ENCODE results near the gene CBFB. TPM values are rescaled to one million over a fixed set of nuclear protein-coding genes. Genes with fewer than 3 reads are reported as not detected.

Gene CBFB
- total RNA-seq, 4 donors from 2014 or later = 19.7 to 106 (median 33.1) TPM

GRCh38 chr16:67000384-67001351 lies 28.3 kb upstream of the CBFB start:
- intact Hi-C loops (cut with DNase I; ENCODE audit: low total_unique reads) (no loop called here), in situ Hi-C loops (cut with MboI; ENCODE audit: low pct_ligation_motif_present in 1 of 4, low pct_unique_long_range_greater_than_20kb in 1 of 4, low sequenced_read_pairs in 3 of 4) (no loop called here)
- peak; percentile 77 for DNase-seq
- 4% methylated on average over 43 of the region's 89 CpGs; no CpG with 5 or more reads in 1 of the 2 donors for WGBS, 2 donors (ENCODE audit: low coverage in 1 of 2)
- Histone ChIP-seq H3K27me3 (no peaks in the 10 kb centered on the region), H3K4me3 (peak overlapping the region; percentile 15 to 58 (median 42)), H3K27ac (peak overlapping the region; percentile 39 to 61 (median 46)), H3K9me3 (no peaks in the 10 kb centered on the region), H3K4me1 (peaks cover 4 to 27% (median 15%) of the 10 kb centered on the region in 4 donors), H3K36me3 (no peaks in the 10 kb centered on the region)
- TF ChIP-seq, protein P1, sequence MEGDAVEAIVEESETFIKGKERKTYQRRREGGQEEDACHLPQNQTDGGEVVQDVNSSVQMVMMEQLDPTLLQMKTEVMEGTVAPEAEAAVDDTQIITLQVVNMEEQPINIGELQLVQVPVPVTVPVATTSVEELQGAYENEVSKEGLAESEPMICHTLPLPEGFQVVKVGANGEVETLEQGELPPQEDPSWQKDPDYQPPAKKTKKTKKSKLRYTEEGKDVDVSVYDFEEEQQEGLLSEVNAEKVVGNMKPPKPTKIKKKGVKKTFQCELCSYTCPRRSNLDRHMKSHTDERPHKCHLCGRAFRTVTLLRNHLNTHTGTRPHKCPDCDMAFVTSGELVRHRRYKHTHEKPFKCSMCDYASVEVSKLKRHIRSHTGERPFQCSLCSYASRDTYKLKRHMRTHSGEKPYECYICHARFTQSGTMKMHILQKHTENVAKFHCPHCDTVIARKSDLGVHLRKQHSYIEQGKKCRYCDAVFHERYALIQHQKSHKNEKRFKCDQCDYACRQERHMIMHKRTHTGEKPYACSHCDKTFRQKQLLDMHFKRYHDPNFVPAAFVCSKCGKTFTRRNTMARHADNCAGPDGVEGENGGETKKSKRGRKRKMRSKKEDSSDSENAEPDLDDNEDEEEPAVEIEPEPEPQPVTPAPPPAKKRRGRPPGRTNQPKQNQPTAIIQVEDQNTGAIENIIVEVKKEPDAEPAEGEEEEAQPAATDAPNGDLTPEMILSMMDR (IDR thresholded peaks at IDR 0.05) = no peak
- TF ChIP-seq EP300 (IDR thresholded peaks at IDR 0.05; ENCODE audit: low read depth) = no peak
- peak in 1 of 3 donors; percentile 42 for TF ChIP-seq POLR2AphosphoS5 (IDR thresholded peaks at IDR 0.05)
- TF ChIP-seq POLR2A (IDR thresholded peaks at IDR 0.05) = no peak

GRCh38 chr16:67001726-67002125 lies 27.2 kb upstream of the CBFB start:
- H3K4me3 ChIP-seq = no peak overlapping the region
- 83 to 86% methylated on average over 1 to 2 of the region's 3 CpGs for WGBS, 2 donors (ENCODE audit: low coverage in 1 of 2)
- H3K9me3 ChIP-seq = no peaks in the 10 kb centered on the region
- H3K27me3 ChIP-seq = no peaks in the 10 kb centered on the region
- H3K27ac ChIP-seq = no peak overlapping the region
- in situ Hi-C loops (cut with MboI; ENCODE audit: low pct_ligation_motif_present in 1 of 4, low pct_unique_long_range_greater_than_20kb in 1 of 4, low sequenced_read_pairs in 3 of 4) (no loop called here), intact Hi-C loops (cut with DNase I; ENCODE audit: low total_unique reads) (no loop called here)
- DNase-seq = no peak
- peaks cover 4 to 20% (median 11%) of the 10 kb centered on the region in 4 donors for H3K4me1 ChIP-seq
- TF ChIP-seq, protein P1 (IDR thresholded peaks at IDR 0.05) = no peak
- TF ChIP-seq POLR2AphosphoS5 (IDR thresholded peaks at IDR 0.05) (no peak), POLR2A (IDR thresholded peaks at IDR 0.05) (no peak), EP300 (IDR thresholded peaks at IDR 0.05; ENCODE audit: low read depth) (no peak)
- no peaks in the 10 kb centered on the region for H3K36me3 ChIP-seq

DNA sequence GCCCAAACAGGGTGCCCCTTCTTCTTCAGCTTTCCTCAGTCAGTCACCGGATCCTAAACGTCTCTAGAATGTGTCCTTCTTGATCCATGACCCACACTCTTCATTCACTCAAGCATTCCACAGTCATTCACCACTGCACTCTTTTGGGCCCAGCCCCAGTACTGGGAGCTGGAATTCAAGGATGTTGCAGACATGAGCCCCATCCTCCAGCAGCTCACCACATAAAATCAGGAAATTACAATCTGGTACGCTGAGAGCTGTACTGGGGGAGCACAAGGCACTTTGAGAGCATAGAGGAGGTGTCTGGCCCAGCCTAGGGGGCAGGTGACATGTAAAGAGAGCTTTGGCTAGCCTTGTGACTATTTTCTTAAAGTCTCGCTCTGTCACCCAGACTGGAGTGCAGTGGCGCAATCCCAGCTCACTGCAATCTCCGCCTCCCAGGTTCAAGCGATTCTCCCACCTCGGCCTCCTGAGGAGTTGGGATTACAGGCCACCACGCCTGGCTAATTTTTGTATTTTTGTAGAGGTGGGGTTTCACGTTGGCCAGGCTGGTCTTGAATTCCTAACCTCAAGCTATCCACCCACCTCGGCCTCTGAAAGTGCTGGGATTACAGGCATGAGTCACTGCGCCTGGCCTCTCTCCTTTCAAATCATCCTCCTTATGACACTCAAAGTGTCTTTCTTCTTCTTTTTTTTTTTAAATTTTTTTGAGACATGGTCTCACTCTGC lies 21.9 kb upstream of the CBFB start:
- TF ChIP-seq EP300 (IDR thresholded peaks at IDR 0.05; ENCODE audit: low read depth) (no peak), POLR2A (IDR thresholded peaks at IDR 0.05) (no peak), POLR2AphosphoS5 (IDR thresholded peaks at IDR 0.05) (no peak)
- TF ChIP-seq, protein P1 (IDR thresholded peaks at IDR 0.05) = no peak
- in situ Hi-C loops (cut with MboI; ENCODE audit: low pct_ligation_motif_present in 1 of 4, low pct_unique_long_range_greater_than_20kb in 1 of 4, low sequenced_read_pairs in 3 of 4) (no loop called here), intact Hi-C loops (cut with DNase I; ENCODE audit: low total_unique reads) (no loop called here)
- Histone ChIP-seq H3K27me3 (no peaks in the 10 kb centered on the region), H3K36me3 (no peaks in the 10 kb centered on the region), H3K4me3 (no peak overlapping the region), H3K27ac (no peak overlapping the region), H3K9me3 (no peaks in the 10 kb centered on the region), H3K4me1 (no peaks in the 10 kb centered on the region)
- no peak for DNase-seq
- WGBS, 2 donors (ENCODE audit: low coverage in 1 of 2) = 82 to 94% methylated on average over 6 to 12 of the region's 12 CpGs

GRCh38 chr16:67009158-67009557 lies 19.8 kb upstream of the CBFB start:
- no peak overlapping the region for H3K4me3 ChIP-seq
- H3K27ac ChIP-seq = no peak overlapping the region
- peaks cover 0 to 10% (median 8%) of the 10 kb centered on the region in 4 donors for H3K4me1 ChIP-seq
- DNase-seq = no peak
- in situ Hi-C loops (cut with MboI; ENCODE audit: low pct_ligation_motif_present in 1 of 4, low pct_unique_long_range_greater_than_20kb in 1 of 4, low sequenced_read_pairs in 3 of 4) (no loop called here), intact Hi-C loops (cut with DNase I; ENCODE audit: low total_unique reads) (no loop called here)
- H3K36me3 ChIP-seq = no peaks in the 10 kb centered on the region
- H3K27me3 ChIP-seq = peaks cover 16% of the 10 kb centered on the region
- WGBS, 2 donors (ENCODE audit: low coverage in 1 of 2) = 61% methylated on average over 1 of the region's 1 CpG; no CpG with 5 or more reads in 1 of the 2 donors
- TF ChIP-seq POLR2AphosphoS5 (IDR thresholded peaks at IDR 0.05) (no peak), EP300 (IDR thresholded peaks at IDR 0.05; ENCODE audit: low read depth) (no peak), POLR2A (IDR thresholded peaks at IDR 0.05) (no peak)
- TF ChIP-seq, protein P1 (IDR thresholded peaks at IDR 0.05) = no peak
- no peaks in the 10 kb centered on the region for H3K9me3 ChIP-seq

Measured in transverse colon (tissue), 4 donors.